Hematopoietic multipotent progenitor cell treated with erythropoietin and hydrocortisone succinate and interleukin-3 and kit ligand, for 8 days (in vitro differentiated cells): ENCODE measurements around the gene GPX5.
"Not testable (repeated sequence)": the region's sequence is repeated elsewhere in the genome, so short reads cannot be mapped to it uniquely, and the experiment has no call there.

Source experiments
- DNase-seq: peaks from one replicate; pipeline ENCODE4 v3.0.0-alpha.2; 2015

GPX5 gene

DNA sequence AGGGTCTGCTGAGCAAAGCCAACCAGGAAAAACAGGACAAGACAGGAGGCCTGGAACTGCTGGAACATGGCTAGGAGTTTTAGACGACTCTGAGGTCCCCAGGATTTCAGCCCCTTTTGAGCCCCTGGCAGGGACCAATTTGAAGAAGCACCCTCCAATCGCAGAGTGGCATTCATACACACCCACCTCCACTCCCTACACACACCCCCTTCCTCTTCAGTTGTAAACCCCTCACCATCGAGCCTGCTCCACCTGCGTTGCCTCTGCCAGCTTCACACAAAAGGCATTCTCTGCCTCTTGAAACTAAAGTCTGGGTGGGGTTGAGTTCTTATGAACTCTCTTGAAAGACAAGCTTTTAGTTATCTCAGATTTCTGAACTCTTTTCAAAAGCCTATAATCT, 10.0 kb upstream of the GPX5 start, which contains the start of gene GPX6:
Gene GPX6, minus strand, starts transcription at position 118 of the 400 bp plus-strand sequence. Its CDS starts 50 bp downstream, at position 68.
- no peak for DNase-seq

DNA sequence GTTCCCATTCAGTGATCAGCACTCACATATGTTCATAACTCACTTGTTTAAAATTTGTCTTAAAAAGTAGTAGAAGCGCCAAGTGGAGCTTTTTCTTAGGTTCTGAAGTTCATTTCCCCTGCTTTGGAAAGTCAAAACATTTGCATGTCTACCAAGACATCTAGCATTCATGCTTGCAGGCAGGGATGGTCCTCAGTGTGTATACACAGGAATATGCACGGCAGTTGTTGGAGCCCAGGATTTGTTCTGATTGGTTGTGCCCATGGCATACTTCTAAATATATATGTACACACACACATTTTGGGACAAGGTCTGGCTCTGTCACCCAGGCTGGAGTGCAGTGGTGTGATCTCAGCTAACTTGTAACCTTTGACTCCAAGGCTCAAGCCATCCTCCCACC, 7.7 kb upstream of the GPX5 start:
- DNase-seq: no peak

GRCh38 chr6:28522594-28523240, 3.0 kb upstream of the GPX5 start:
- DNase-seq: no peak

- DNase-seq: no peak
Measured at GRCh38 chr6:28523241-28523622, 2.4 kb upstream of the GPX5 start.

DNA sequence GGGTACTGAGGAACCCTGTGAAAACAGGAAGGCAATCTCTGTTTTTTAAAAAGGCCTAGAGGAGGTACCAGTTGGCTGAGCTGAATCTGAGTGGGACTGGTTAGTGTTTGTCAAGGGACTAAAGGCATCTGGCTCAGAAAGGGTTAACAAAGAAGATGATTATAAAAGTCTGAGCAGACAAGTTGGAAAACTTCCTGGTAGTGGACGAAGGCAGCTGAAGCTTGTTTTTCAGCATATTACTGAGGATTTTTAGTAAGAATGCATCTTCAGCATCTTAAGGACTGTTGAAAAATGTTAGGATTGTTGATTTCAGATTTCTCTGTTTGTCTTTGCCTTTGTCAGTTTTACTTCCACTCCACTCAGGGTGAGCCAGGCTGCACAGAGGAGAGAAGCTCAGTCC, 5.1 kb downstream of the GPX5 start:
- DNase-seq: no peak

GRCh38 chr6:28531479-28532128, 5.9 kb downstream of the GPX5 start:
- no peak for DNase-seq

- no peak for DNase-seq
Measured at GRCh38 chr6:28534306-28534705, 8.6 kb downstream of the GPX5 start.

GRCh38 chr6:28534875-28535274, 9.2 kb downstream of the GPX5 start:
- DNase-seq: no peak

DNA sequence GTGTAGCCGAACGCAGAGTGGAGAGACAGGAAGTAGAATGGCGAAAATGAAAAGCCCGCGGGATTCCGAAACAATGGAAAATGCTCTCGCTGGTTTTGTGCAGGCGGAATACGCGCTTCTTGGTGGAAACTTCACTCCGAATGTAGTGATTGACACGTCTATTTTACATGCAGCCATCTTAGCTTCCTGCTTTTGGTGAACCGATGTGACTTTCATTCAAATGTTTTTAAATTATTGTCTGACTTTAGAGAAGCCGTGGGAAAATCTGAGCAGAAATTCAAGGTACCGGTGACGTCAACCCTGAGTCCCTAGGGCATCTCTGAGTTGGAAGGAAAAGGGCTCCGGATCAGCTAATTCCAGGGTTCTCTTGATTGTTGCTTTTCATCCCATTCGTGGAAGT, 11.4 kb downstream of the GPX5 start:
- no peak for DNase-seq

GRCh38 chr6:28537509-28538140, 11.9 kb downstream of the GPX5 start:
- no peak for DNase-seq

DNA sequence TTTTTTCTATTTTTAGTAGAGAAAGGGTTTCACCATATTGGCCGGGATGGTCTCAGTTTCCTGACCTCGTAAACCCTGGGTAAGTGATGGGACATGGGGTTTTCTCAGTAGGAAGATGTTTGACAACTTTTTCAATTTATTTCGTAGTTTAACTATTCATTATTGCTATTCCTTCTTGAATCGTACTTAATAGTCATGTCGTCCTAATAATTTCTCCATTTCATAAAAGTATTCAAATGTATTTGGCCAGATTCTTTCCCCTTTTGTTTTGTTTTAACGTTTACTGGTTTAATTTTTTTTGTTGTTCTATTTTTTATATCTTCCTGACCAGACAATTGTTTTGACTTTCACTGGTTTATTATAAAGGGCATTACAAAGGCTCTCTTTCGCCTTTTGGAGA, 16.3 kb downstream of the GPX5 start:
- no peak for DNase-seq

- DNase-seq: peak; percentile 91
Measured at GRCh38 chr6:28542440-28543296, 17.0 kb downstream of the GPX5 start.

GRCh38 chr6:28543651-28544610, 18.2 kb downstream of the GPX5 start:
- peak; percentile 12 for DNase-seq

GRCh38 chr6:28545955-28546354, 20.3 kb downstream of the GPX5 start:
- no peak for DNase-seq

DNA sequence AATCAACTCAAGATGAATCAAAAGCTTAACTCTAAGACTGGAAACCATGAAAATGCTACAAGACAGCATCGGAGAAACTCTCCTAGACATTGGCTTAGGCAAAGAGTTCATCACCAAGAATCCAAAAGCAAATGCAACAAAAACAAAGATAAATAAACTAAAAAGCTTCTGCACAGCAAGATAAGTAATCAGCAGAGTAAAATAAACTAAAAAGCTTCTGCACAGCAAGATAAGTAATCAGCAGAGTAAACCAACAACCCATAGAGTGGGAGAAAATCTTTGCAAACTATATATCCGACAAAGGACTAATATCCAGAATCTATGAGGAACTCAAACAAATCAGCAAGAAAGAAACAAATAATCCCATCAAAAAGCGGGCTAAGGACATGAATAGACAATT, 21.3 kb downstream of the GPX5 start:
- not testable (repeated sequence) for DNase-seq

GRCh38 chr6:28551891-28552666, 26.4 kb downstream of the GPX5 start:
- DNase-seq: no peak

- no peak for DNase-seq
Measured at GRCh38 chr6:28553384-28553985, 27.8 kb downstream of the GPX5 start.

GRCh38 chr6:28553986-28554881, 28.6 kb downstream of the GPX5 start:
- DNase-seq: no peak

- DNase-seq: no peak
Measured at GRCh38 chr6:28555136-28555535, 29.5 kb downstream of the GPX5 start.

DNA sequence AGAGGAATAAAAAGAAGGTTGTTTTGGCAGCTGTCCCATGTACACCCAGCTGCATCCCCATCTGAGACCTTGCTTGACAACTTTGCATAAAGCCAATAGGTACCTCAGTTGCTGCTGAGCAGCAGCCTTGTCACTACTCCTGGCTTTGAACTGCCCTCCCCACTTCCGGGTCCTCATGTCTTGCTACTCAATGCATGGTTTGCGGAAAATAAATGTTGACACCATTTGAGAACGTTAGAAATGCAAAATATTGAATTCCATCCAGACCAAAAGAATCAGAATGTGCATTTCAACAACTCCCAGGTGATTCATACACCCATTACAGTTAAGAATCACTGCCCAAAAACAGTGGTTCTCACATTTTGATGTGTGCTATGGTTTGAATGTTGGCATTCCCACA, 32.9 kb downstream of the GPX5 start:
- no peak for DNase-seq
